Measurements from ENCODE around the gene RHOBTB3.

The RHOBTB3 gene

DNA sequence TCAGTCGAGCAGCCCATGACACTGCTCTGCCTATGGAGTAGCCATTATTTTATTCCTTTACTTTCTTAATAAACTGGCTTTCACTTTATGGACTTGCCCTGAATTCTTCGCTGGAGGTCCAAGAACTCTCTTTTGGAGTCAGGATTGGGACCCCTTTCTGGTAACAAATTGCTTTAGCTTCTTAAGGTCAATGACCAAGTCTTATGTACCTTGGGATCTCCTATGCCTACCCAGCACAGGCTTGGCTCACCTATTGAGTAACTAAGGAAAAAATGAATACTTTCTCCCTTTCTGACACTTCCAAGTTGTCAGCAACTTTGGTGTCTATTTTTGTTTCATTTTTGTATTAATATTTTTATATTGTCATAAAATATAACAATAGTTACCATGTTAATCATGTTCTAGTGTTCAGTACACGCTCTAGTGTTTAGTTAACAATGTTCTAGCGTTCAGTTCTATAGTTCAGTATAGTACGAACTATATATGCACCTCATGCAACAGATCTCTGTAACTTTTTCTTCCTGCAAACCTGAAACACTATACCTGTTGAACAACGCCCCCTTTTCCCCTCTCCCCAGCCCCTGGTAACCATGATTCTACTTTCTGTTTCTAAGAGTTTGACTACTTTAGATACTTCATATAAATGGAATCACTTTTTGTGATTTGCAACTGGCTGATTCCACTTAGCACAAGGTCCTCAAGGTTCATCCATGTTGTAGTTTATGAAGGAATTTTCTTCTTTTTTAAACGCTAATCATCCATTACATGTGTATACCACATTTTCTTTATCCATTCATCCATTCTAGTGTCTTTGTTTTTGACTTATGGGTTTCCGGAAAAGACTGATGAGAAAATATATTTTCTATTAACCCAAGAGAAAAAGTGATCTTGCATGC, 1.8 kb upstream of the RHOBTB3 start:
- DNase-seq (ENCODE audit: low read depth): no peak
- TF ChIP-seq CTCF (IDR thresholded peaks at IDR 0.05; ENCODE audit: low read length, missing control alignments): no peak
- peak overlapping the region; percentile 2 for H3K4me3 ChIP-seq (replicated peaks; ENCODE audit: low read depth, low read length)

- DNase-seq (ENCODE audit: low read depth): no peak
- TF ChIP-seq CTCF (IDR thresholded peaks at IDR 0.05; ENCODE audit: low read length, missing control alignments): no peak
- H3K4me3 ChIP-seq (replicated peaks; ENCODE audit: low read depth, low read length): peak overlapping the region; percentile 93
Observed at GRCh38 chr5:95730011-95730700, 980 bp upstream of the RHOBTB3 start.

DNA sequence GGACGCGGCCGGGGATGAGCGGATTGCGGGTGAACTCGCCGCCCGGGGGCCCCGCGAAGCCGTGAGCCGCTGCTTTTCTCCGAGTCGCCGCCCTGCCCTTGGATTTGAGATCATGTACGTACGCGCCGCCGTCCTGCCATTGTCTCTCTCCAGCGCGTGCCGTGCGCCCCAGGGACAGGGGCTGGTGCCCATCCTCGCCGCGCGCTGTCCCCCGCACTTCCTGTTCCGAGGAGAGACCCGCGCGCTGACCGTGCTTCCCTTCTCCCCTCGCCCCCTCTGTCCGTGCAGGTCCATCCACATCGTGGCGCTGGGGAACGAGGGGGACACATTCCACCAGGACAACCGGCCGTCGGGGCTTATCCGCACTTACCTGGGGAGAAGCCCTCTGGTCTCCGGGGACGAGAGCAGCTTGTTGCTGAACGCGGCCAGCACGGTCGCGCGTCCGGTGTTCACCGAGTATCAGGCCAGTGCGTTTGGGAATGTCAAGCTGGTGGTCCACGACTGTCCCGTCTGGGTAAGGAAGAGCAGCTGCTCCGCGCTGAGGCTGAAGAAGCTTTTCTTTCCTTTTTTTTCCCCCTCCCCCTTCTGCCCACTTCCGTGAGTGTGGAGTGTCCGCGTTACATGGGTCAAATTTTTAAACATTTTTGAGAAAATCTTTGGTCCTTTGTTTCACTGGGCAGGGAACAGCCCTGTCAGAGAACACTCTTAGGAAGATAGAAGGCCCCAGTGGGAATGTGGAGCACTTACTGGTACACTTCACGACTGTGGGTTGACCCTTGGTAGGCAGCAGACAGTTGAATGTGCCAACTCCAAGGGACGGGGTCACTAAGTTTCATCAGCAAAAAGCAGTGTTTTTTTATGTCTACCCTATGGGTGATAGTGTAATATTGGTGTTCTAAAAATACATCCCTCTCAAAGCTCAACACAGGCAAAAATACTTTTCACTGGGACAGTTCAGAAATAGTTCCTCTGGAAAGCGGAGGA, 727 bp downstream of the RHOBTB3 start:
- TF ChIP-seq CTCF (IDR thresholded peaks at IDR 0.05; ENCODE audit: low read length, missing control alignments): no peak

GRCh38 chr5:95733107-95733665, 2.0 kb downstream of the RHOBTB3 start:
- H3K4me3 ChIP-seq (replicated peaks; ENCODE audit: low read depth, low read length): peak overlapping the region; percentile 93
- TF ChIP-seq CTCF (IDR thresholded peaks at IDR 0.05; ENCODE audit: low read length, missing control alignments): no peak
- DNase-seq (ENCODE audit: low read depth): no peak

More for the DNA sequence above, 727 bp downstream of the RHOBTB3 start:
- H3K4me3 ChIP-seq (replicated peaks; ENCODE audit: low read depth, low read length): peak overlapping the region; percentile 93
- DNase-seq (ENCODE audit: low read depth): peak; percentile 55

DNA sequence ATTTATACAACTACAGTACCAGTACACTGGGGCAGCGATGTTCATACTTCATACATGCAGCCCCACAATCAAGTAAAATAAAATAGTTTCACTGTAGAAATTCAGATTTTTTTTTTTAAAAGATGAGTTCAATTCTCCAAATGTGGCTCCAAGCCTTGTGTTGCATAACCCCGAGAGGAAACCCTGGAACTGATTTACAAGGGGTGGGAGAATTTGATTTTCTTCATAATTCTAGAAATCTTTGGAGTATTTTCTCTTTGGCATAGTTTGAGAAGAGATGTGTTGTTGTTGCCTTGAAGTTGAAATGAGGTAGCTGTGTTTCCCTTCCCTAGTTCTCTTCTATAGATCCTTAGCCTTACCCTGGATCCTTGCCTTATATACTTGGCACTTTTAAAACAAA, 3.1 kb downstream of the RHOBTB3 start:
- no peak for TF ChIP-seq CTCF (IDR thresholded peaks at IDR 0.05; ENCODE audit: low read length, missing control alignments)
- DNase-seq (ENCODE audit: low read depth): no peak
- H3K4me3 ChIP-seq (replicated peaks; ENCODE audit: low read depth, low read length): peak overlapping the region; percentile 93

DNA sequence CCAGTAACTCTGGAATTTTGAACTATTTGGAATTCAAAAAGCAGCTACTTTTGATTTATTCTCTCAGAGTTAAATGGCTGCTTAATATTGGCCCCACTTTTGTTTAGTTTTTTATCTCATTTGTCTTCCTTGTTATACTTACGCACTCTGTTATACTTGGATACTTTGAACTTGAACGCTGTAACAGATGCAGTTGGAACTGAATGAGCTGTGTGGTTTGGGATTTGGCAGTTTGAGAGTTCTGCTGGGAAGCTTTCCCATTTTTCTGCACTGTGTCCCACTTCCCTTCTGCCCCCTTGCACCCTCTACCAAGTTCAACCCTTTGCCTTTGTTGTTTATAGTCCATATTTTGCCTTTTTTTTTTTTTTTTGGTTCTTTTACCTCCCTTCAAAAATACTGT, 3.8 kb downstream of the RHOBTB3 start:
- H3K4me3 ChIP-seq (replicated peaks; ENCODE audit: low read depth, low read length): peak overlapping the region; percentile 93
- no peak for TF ChIP-seq CTCF (IDR thresholded peaks at IDR 0.05; ENCODE audit: low read length, missing control alignments)
- DNase-seq (ENCODE audit: low read depth): peak; percentile 59
